Natural killer cell treated with Interleukin-12 subunit alpha and Interleukin-12 subunit beta and Interleukin-15 and Interleukin-18, amount 100 ng/mL, for 72 hours (primary cell): ENCODE data around the gene NDRG3. TPM values are rescaled to one million over a fixed set of nuclear protein-coding genes. Genes with fewer than 3 reads are reported as not detected.
"Not testable (repeated sequence)": the region's sequence is repeated elsewhere in the genome, so short reads cannot be mapped to it uniquely, and the experiment has no call there.

Experiments
- ATAC-seq, 2 donors: fragments of 150-1000 bp; cut with Tn5 transposase in 1 of 2; sonication (Bioruptor Pico), chemical (Tn5 transposase) in 1 of 2; 2 replicates each; pipeline ENCODE4 v1.10.0; 2021
- DNase-seq: peaks from one replicate; pipeline ENCODE4 v3.0.0; 2022; ENCODE audit warnings: low spot score
- H3K27ac Mint-ChIP-seq, 2 donors: 1 replicate in 1 of 2; 2 replicates in 1 of 2; pipeline ENCODE4 v1.8.0; 2022; ENCODE audit warnings: mixed read lengths in 2 of 2, mild to moderate bottlenecking in 1 of 2, moderate library complexity in 1 of 2
- H3K27me3 Mint-ChIP-seq, 2 donors: 1 replicate in 1 of 2; 2 replicates in 1 of 2; pipeline ENCODE4 v1.8.0; 2022; ENCODE audit warnings: mixed read lengths in 2 of 2
- H3K36me3 Mint-ChIP-seq: one replicate; pipeline ENCODE4 v1.8.0; 2022; ENCODE audit warnings: mixed read lengths
- H3K4me1 Mint-ChIP-seq, 2 donors: 1 replicate in 1 of 2; 2 replicates in 1 of 2; pipeline ENCODE4 v1.8.0; 2022; ENCODE audit warnings: low read depth in 2 of 2, mixed read lengths in 2 of 2, mild to moderate bottlenecking in 1 of 2
- H3K4me3 Mint-ChIP-seq: one replicate; pipeline ENCODE4 v1.8.0; 2022; ENCODE audit warnings: mixed read lengths
- H3K9me3 Mint-ChIP-seq: 2 replicates; pipeline ENCODE4 v1.8.0; 2022; ENCODE audit warnings: mixed read lengths
- total RNA-seq, 2 donors: library from RNA; stranded (reverse); gene quantifications; one replicate each; pipeline ENCODE4 v1.2.3, GENCODE V29; 2022

Gene NDRG3
- total RNA-seq, 2 donors from 2014 or later = 19.0 to 20.6 TPM

DNA sequence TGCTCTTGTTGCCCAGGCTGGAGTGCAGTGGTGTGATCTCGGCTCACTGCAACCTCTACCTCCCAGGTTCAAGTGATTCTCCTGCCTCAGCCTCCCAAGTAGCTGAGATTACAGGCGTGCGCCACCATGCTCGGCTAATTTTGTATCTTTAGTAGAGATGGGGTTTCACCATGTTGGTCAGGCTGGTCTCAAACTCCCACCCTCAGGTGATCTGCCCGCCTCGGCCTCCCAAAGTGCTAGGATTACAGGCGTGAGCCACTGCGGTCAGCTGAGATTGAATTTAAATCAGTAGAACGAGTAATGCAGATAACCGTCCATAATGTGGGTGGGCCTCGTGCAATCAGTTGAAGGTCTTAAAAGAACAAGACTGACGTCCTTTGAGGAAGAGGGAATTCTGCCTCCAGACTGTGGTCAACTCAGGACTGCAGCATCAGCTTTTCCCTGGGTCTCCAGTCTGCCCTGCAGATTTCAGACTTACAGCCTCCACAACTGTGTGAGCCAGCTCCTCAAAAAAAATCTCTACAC, 107.0 kb downstream of the NDRG3 start:
- Mint-ChIP-seq H3K4me1 (peaks cover 19 to 22% of the 10 kb centered on the region in 2 donors), H3K27ac (peak overlapping the region in 1 of 2 donors; percentile 56)
- not testable (repeated sequence) for DNase-seq, H3K36me3 Mint-ChIP-seq, ATAC-seq, H3K9me3 Mint-ChIP-seq, H3K27me3 Mint-ChIP-seq, H3K4me3 Mint-ChIP-seq

DNA sequence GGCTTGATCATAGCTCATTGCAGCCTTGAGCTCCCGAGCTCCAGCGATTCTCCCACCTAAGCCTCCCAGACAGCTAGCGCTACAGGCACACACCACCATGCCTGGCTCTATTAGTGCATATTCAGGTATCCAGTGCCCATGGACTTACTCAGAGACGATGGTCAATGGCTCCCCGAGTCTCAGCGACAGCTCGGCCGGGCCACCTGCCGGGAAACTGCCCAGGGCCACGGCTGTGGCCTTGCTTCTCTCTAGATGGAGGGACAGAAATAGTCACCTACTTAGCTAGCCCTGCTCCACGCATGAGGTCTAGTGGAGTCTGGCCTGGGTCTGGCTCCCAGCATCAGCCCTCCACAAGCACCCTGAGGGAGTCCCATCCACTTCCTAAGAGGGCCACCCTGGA, 111.5 kb downstream of the NDRG3 start:
- H3K4me3 Mint-ChIP-seq = no peak overlapping the region
- no peaks in the 10 kb centered on the region for H3K9me3 Mint-ChIP-seq
- DNase-seq (no peak), ATAC-seq (no peak)
- H3K27me3 Mint-ChIP-seq = no peaks in the 10 kb centered on the region
- H3K27ac Mint-ChIP-seq = peak overlapping the region; percentile 71 to 82
- no peaks in the 10 kb centered on the region for H3K36me3 Mint-ChIP-seq
- peaks cover 19 to 22% of the 10 kb centered on the region in 2 donors for H3K4me1 Mint-ChIP-seq

DNA sequence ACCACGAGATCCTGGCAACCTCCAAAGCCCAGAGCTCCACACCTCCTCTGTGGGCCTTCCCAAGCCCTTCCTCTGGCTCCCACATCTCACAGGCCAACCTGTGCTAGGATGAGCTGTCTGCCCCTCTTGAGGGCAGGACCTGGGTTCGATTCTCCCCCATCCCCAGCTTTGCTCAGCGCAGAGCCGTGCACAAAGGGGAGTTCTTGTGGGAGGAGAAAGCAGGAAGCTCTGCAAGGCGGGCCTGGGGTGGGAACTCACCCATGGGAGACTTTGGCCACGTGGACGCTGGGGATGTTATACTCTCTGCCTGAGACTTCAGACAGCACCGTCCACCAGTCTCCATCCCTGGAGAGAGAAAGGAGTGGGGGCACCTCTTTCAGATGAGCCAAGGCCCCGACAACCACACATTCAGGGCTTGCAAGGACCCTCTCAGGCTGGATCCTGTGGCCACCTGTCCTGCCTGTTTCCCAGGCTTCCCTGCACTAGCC, 112.6 kb downstream of the NDRG3 start:
- Mint-ChIP-seq H3K4me1 (peaks cover 25 to 26% of the 10 kb centered on the region in 2 donors), H3K4me3 (no peak overlapping the region), H3K27me3 (no peaks in the 10 kb centered on the region), H3K9me3 (no peaks in the 10 kb centered on the region), H3K27ac (peak overlapping the region in 1 of 2 donors; percentile 47), H3K36me3 (no peaks in the 10 kb centered on the region)
- DNase-seq (no peak), ATAC-seq (no peak)

DNA sequence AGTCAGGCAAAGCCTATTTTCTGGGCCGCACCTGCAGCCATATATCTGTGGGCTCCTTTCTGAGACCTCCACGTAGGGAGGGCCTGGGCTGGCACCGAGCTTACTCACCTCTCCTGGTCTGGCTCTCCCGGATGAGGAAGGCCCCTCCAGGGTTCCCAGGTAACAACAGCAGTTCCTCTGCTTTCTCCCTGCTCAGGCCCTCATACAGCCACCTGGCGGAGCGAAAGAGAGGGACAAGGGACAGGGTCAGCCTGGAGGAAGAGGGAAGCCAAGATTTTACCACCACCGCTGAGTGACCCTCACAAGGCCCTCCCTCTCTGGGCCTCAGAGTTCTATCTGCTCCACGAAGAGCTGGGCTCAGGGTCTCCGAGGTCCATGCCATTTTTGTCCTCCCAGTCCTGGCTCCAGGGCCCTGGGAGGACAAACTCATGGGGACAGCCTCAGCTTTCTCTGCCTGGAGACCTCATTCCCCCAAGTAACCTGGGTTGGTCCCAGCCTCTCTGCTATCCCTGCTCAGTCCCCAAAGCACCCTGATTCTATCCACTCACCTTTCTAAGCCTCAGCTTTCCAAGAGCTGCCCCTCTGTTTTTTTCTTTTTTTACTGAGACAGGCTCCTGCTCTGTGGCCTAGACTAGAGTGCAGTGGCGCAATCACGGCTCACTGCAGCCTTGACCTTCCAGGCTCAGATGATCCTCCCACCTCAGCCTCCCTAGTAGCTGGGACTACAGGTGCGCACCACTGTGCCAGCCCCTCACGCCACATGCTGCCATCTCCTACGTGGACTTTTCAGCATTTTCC, 113.2 kb downstream of the NDRG3 start:
- no peak for ATAC-seq
- Mint-ChIP-seq H3K27me3 (no peaks in the 10 kb centered on the region), H3K4me1 (peaks cover 31 to 32% of the 10 kb centered on the region in 2 donors), H3K4me3 (no peak overlapping the region), H3K36me3 (no peaks in the 10 kb centered on the region), H3K27ac (peak overlapping the region; percentile 47 to 79), H3K9me3 (no peaks in the 10 kb centered on the region)
- no peak for DNase-seq

DNA sequence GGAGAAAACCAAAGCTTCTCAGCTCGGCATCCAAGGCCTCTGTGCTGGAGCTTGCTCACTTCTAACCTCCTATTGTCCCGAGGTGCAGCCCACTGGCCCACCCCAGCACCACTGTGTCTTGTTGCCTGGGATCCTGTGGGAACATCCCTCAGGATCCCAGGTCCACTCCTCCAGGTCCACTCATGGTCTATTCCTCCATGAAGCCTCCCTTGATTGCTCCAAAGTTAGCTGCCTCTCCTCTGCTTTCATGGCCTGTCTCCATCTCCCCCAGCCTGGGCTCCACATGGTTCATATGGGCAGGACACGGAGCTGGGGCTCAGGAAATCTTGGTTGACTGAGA, 113.8 kb downstream of the NDRG3 start:
- H3K27ac Mint-ChIP-seq = peak overlapping the region; percentile 47 to 79
- H3K9me3 Mint-ChIP-seq = no peaks in the 10 kb centered on the region
- DNase-seq (no peak), ATAC-seq (no peak)
- no peaks in the 10 kb centered on the region for H3K36me3 Mint-ChIP-seq
- H3K4me3 Mint-ChIP-seq = no peak overlapping the region
- peaks cover 37 to 38% of the 10 kb centered on the region in 2 donors for H3K4me1 Mint-ChIP-seq
- no peaks in the 10 kb centered on the region for H3K27me3 Mint-ChIP-seq

DNA sequence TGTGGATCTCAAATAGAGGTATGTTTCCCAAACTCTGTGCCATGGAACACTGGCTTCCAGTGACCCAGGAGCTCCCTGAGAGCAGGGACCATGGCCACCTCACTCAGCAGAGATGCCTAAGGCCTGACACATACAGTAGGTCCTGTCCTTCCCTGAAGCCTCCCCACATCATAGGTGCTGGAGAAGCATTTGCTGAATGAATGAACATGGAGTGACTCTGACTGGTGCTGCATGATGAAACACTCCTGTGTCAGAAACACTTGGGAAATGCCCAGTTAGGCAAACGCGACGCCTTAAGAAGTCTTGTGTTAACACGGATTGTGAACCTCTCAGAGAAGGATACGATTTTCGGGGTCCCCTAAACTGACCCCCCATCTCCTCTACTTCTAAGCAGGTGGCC, 114.2 kb downstream of the NDRG3 start:
- ATAC-seq = no peak
- H3K27me3 Mint-ChIP-seq = no peaks in the 10 kb centered on the region
- H3K36me3 Mint-ChIP-seq = no peaks in the 10 kb centered on the region
- peak overlapping the region; percentile 47 to 79 for H3K27ac Mint-ChIP-seq
- DNase-seq = no peak
- peaks cover 42 to 43% of the 10 kb centered on the region in 2 donors for H3K4me1 Mint-ChIP-seq
- no peaks in the 10 kb centered on the region for H3K9me3 Mint-ChIP-seq
- no peak overlapping the region for H3K4me3 Mint-ChIP-seq

DNA sequence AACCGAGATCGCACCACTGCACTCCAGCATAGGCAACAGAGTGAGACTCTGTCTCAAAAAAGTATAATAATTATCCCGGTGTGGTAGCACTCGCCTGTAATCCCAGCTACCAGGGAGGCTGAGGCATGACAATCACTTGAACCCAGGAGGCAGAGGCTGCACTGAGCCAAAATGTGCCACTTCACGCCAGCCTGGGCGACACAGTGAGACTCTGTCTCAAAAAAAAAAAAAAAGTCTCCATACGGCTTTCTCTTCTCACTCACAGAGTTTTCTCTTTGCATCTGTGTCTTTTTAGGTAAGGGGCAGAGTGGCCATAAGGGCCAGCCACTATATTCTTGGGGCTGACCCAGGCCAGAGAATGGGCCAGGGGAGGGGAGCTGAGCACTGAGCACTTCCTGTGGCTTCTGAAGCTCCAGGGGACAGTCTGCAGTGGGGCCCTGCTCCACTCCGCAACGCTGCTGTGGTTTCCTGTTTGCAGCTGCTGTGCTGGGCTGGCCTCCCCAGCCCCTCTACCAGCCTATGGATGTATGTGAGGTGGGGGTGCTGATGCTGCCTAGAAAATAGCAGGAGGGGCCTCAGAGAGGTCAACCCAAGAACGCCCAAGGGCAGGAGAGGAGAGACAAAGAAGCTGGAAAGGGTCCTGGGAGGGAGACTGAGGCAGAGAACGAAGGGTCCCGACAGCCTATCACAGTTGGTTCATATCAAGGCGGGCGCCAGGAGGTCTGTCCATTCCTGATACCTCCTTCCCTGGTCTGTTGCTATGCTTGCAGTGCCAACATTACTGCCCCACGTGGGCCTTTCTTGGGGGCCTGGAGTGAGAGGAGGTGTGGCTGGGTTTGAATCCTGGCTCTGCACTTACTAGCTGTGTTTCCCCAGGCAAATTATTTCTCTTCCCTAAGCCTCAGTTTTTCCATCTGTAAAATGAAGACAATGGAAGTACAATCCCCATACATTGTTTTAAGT, 115.9 kb downstream of the NDRG3 start:
- Mint-ChIP-seq H3K27me3 (no peaks in the 10 kb centered on the region), H3K4me3 (peak overlapping the region; percentile 70), H3K36me3 (no peaks in the 10 kb centered on the region), H3K27ac (peak overlapping the region; percentile 88 to 99), H3K4me1 (peaks cover 40 to 43% of the 10 kb centered on the region in 2 donors), H3K9me3 (no peaks in the 10 kb centered on the region)
- peak; percentile 91 to 92 for ATAC-seq
- peak; percentile 80 for DNase-seq

DNA sequence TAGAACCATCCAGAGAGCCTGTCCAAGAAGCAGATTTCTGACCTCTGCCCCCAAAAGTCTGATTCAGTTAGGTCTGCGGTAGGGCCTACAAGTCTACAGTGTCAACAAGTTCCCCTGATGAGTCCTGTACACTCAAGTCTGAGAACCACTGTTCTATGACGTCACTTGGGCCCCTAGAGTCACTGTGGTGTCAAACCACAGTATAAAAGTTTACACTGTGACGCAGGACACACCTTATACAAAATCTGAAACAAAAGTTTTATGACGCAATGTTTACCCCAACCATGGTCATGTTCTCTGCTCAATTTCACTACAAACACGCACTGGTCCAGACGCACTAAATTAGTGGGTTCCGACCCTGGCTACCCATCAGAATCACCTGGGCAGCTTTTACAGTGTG, 117.8 kb downstream of the NDRG3 start:
- peak overlapping the region; percentile 50 for H3K4me3 Mint-ChIP-seq
- ATAC-seq (peak; percentile 81 to 89), DNase-seq (peak; percentile 78)
- H3K27me3 Mint-ChIP-seq = no peaks in the 10 kb centered on the region
- H3K4me1 Mint-ChIP-seq = peaks cover 44 to 53% of the 10 kb centered on the region in 2 donors
- peak overlapping the region; percentile 88 to 99 for H3K27ac Mint-ChIP-seq
- peaks cover 5% of the 10 kb centered on the region for H3K36me3 Mint-ChIP-seq
- no peaks in the 10 kb centered on the region for H3K9me3 Mint-ChIP-seq

DNA sequence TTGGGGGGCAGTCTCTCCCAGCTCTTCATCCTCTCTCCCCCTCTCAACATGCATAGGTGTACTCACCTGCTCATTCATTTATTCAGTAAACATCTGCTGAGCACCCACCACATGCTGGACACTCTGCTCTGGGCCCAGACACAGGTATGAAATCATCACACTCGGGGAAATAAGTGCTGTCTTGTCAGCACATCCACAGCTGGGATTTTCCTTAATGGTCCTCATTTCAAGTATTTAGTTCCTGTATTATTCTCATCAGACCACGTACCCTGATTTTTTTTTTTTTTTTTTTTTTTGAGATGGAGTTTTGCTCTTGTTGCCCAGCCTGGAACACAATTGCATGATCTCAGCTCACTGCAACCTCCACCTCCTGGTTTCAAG, 121.0 kb downstream of the NDRG3 start:
- Mint-ChIP-seq H3K4me1 (peaks cover 43 to 52% of the 10 kb centered on the region in 2 donors), H3K36me3 (peaks cover 14% of the 10 kb centered on the region), H3K9me3 (no peaks in the 10 kb centered on the region), H3K27ac (peak overlapping the region; percentile 70 to 72), H3K4me3 (no peak overlapping the region), H3K27me3 (no peaks in the 10 kb centered on the region)
- ATAC-seq = no peak
- no peak for DNase-seq

DNA sequence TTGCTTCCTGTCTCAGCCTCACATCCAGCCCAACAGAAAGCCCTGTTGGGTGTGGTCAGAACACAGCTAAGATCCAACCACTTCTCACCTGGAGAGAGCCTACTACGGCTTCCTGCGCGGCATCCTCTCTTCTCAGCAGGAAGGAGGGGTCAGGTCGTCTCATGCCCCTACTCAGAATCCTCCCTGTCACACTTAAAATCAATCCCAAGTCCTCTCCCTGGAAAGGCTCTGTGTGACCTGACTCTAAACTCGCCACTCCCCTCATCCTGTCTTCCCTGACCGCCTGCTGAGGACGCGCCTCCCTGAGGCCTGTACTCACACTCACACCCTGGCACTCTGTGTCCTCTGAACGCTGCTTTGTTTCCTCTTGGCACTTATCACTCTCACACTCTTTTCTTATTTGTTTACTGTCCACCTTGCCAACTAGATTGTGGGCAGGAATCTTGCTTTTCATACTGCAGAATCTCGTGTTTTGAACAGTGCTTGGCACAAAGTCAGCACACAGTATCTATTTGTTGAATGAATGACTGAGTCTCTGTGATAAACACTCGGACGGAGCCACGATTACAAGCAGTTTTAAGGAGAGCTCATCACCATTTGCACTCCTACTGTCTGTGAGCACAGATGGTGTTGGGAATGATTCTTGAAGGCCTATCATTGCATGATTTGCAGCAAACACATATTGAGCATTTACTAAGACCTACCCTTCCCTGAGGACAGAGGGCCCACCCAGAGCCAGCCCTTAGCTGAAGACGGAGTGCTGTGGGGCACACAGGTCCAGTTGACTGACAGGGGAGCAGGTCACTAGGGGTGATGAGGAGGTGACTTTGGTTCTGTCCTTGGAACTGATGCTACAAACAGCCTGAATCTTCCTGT, 121.6 kb downstream of the NDRG3 start:
- no peak for ATAC-seq
- Mint-ChIP-seq H3K27ac (peak overlapping the region; percentile 70 to 72), H3K4me3 (no peak overlapping the region), H3K4me1 (peaks cover 38 to 46% of the 10 kb centered on the region in 2 donors), H3K9me3 (no peaks in the 10 kb centered on the region), H3K36me3 (peaks cover 14% of the 10 kb centered on the region), H3K27me3 (no peaks in the 10 kb centered on the region)
- no peak for DNase-seq

DNA sequence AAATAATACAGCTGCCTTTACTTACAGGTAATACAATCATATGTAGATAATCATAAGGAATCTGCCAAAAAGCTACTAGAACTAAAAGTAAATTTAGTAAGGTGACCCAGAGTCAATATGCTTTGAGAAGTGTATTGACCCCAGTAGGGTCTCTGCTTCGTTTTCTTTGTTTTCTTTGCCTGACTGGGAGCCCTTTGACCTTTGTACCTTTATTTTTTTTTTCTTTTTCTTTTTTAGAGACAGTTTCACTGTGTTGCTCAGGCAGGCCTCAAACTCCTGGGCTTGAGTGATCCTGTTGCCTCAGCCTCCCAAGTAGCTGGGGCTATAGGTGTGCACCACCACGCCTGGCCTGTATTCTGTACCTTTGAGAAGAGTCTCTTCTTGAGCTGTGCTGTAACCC, 122.4 kb downstream of the NDRG3 start:
- Mint-ChIP-seq H3K4me3 (no peak overlapping the region), H3K27ac (peak overlapping the region in 1 of 2 donors; percentile 70), H3K27me3 (no peaks in the 10 kb centered on the region), H3K36me3 (peaks cover 14% of the 10 kb centered on the region), H3K9me3 (no peaks in the 10 kb centered on the region), H3K4me1 (peaks cover 34 to 40% of the 10 kb centered on the region in 2 donors)
- DNase-seq (no peak), ATAC-seq (no peak)

DNA sequence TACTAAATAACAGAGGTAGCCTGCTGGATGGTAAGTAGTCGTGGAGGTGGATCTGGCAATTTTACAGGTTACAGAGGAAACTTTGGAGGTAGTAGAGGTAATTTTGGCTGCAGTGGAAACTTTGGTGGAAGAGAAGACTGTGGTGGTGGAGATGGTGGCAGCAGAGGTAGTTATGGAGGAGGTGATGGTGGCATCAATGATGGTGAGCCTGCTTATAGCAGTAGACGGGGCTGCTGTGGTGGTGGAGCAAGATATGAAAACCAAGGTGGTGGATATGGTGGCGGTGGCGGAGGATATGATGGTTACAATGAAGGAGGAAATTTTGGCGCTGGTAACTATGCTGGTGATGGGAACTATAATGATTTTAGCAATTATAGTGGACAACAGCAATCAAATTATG, 125.0 kb downstream of the NDRG3 start:
- Mint-ChIP-seq H3K4me3 (no peak overlapping the region), H3K4me1 (peaks cover 16 to 22% of the 10 kb centered on the region in 2 donors), H3K27me3 (no peaks in the 10 kb centered on the region), H3K36me3 (peaks cover 14% of the 10 kb centered on the region), H3K9me3 (no peaks in the 10 kb centered on the region), H3K27ac (peak overlapping the region; percentile 6 to 20)
- ATAC-seq (no peak), DNase-seq (no peak)
